OCI-LY1 (cell line): Measurements from ENCODE around the gene PLXNB3.

ENCODE experiments used
- H2AFZ ChIP-seq: fragments of 200-600 bp; sonication (generic), shearing (Covaris generic); 2 replicates; pipeline ENCODE4 v1.6.0; 2014; ENCODE audit warnings: antibody characterized with exemption, mild to moderate bottlenecking, low read length
- H3F3A ChIP-seq: fragments of 200-600 bp; sonication (generic), shearing (Covaris generic); 2 replicates; pipeline ENCODE4 v1.6.0; 2014; ENCODE audit warnings: mild to moderate bottlenecking, antibody characterized with exemption, low read length, moderate library complexity; ENCODE audit not compliant: insufficient read depth
- H3K27ac ChIP-seq: fragments of 200-600 bp; sonication (generic); 2 replicates; pipeline ENCODE4 v1.5.1; 2014; ENCODE audit warnings: low read length, mixed run types, mild to moderate bottlenecking, low read depth; ENCODE audit not compliant: poor library complexity, severe bottlenecking
- H3K27me3 ChIP-seq: fragments of 200-600 bp; sonication (generic); 2 replicates; pipeline ENCODE4 v1.6.0; 2014; ENCODE audit warnings: antibody characterized with exemption, mild to moderate bottlenecking, low read length, moderate library complexity; ENCODE audit not compliant: insufficient read depth
- H3K36me3 ChIP-seq: fragments of 200-600 bp; sonication (generic); 2 replicates; pipeline ENCODE4 v1.6.1; 2014; ENCODE audit warnings: mild to moderate bottlenecking, antibody characterized with exemption, low read length, moderate library complexity, mixed read lengths; ENCODE audit not compliant: insufficient read depth
- H3K4me1 ChIP-seq: fragments of 200-600 bp; sonication (generic); 2 replicates; pipeline ENCODE4 v1.5.1; 2014; ENCODE audit warnings: mild to moderate bottlenecking, low read length, moderate library complexity; ENCODE audit not compliant: insufficient read depth, severe bottlenecking
- H3K4me2 ChIP-seq: fragments of 200-600 bp; sonication (generic), shearing (Covaris generic); 2 replicates; pipeline ENCODE4 v1.6.1; 2014; ENCODE audit warnings: low read length
- H3K4me3 ChIP-seq: fragments of 200-600 bp; sonication (generic); 2 replicates; pipeline ENCODE4 v1.5.1; 2014; ENCODE audit warnings: low read length, low read depth, mild to moderate bottlenecking, mixed read lengths; ENCODE audit not compliant: poor library complexity, severe bottlenecking
- H3K79me2 ChIP-seq: fragments of 200-600 bp; shearing (Covaris generic); 2 replicates; pipeline ENCODE4 v1.6.1; 2016; ENCODE audit warnings: mixed run types, low read length, mixed read lengths; ENCODE audit not compliant: insufficient read depth
- H3K9ac ChIP-seq: fragments of 200-600 bp; sonication (generic), shearing (Covaris generic); 2 replicates; pipeline ENCODE4 v1.6.1; 2014; ENCODE audit warnings: mild to moderate bottlenecking, low read length, mixed read lengths
- H3K9me2 ChIP-seq: fragments of 200-600 bp; sonication (generic), shearing (Covaris generic); 2 replicates; pipeline ENCODE4 v1.6.1; 2014; ENCODE audit warnings: low read depth, mild to moderate bottlenecking, low read length, mixed read lengths
- H3K9me3 ChIP-seq: fragments of 200-600 bp; shearing (Covaris generic); 2 replicates; pipeline ENCODE4 v1.6.1; 2014; ENCODE audit warnings: low read length, mixed read lengths
- H4K20me1 ChIP-seq: fragments of 200-600 bp; sonication (generic), shearing (Covaris generic); 2 replicates; pipeline ENCODE4 v1.6.0; 2016; ENCODE audit warnings: mild to moderate bottlenecking, low read length; ENCODE audit not compliant: insufficient read depth
- EZH2 ChIP-seq: fragments of 200-600 bp; sonication (generic), shearing (Covaris generic); IDR thresholded peaks from 2 replicates; pipeline ENCODE4 v1.8.0; 2017; ENCODE audit warnings: borderline replicate concordance, mixed run types, mild to moderate bottlenecking, antibody characterized with exemption, low read length, moderate library complexity, mixed read lengths
- TF ChIP-seq, protein P1 (sequence below): fragments of 200-600 bp; sonication (generic), shearing (Covaris generic); IDR thresholded peaks from 2 replicates; pipeline ENCODE4 v1.5.1; 2017; ENCODE audit warnings: mild to moderate bottlenecking, antibody characterized with exemption, low read length, moderate library complexity, mixed read lengths

PLXNB3 gene

GRCh38 chrX:153803211-153804099 lies 39.4 kb downstream of the PLXNB3 start:
- H3K4me1 ChIP-seq: no peaks in the 10 kb centered on the region
- no peak overlapping the region for H3K4me2 ChIP-seq
- H4K20me1 ChIP-seq: no peaks in the 10 kb centered on the region
- H3K79me2 ChIP-seq: no peaks in the 10 kb centered on the region
- H3K27me3 ChIP-seq: no peaks in the 10 kb centered on the region
- no peak overlapping the region for H3K9ac ChIP-seq
- no peak overlapping the region for H3K4me3 ChIP-seq
- H3K9me2 ChIP-seq: no peaks in the 10 kb centered on the region
- no peak for TF ChIP-seq EZH2
- TF ChIP-seq, protein P1, sequence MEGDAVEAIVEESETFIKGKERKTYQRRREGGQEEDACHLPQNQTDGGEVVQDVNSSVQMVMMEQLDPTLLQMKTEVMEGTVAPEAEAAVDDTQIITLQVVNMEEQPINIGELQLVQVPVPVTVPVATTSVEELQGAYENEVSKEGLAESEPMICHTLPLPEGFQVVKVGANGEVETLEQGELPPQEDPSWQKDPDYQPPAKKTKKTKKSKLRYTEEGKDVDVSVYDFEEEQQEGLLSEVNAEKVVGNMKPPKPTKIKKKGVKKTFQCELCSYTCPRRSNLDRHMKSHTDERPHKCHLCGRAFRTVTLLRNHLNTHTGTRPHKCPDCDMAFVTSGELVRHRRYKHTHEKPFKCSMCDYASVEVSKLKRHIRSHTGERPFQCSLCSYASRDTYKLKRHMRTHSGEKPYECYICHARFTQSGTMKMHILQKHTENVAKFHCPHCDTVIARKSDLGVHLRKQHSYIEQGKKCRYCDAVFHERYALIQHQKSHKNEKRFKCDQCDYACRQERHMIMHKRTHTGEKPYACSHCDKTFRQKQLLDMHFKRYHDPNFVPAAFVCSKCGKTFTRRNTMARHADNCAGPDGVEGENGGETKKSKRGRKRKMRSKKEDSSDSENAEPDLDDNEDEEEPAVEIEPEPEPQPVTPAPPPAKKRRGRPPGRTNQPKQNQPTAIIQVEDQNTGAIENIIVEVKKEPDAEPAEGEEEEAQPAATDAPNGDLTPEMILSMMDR: no peak
- no peaks in the 10 kb centered on the region for H3K9me3 ChIP-seq
- H3K36me3 ChIP-seq: peaks cover 9% of the 10 kb centered on the region
- no peak overlapping the region for H3K27ac ChIP-seq
- no peaks in the 10 kb centered on the region for H3F3A ChIP-seq
- H2AFZ ChIP-seq: no peak overlapping the region

DNA sequence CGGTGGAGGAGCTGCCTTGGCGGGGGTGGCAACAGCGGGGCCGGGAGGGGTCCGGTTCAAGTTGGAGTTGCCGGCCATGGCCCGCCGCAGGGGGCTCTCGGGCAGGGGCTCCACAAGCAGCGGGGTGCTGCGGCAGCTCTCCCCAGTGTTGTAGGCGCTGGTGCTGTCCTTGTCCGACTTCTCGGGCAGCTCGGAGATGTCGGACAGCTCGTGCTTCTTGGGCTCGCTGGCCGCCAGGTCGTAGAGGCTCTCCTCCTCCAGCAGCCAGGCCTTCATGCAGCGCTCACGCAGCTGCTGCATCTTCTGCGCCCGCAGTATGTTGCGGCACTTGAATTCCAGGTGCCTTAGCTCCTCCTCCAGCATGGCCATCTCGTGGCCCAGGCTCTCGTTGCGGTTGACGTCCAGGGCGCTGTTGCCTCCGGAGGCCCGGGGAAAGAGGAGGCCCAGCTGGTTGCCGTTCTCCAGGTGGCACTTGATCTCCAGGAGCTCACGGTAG lies 40.1 kb downstream of the PLXNB3 start:
- peaks cover 2% of the 10 kb centered on the region; the same call in 1 of the 2 replicates for H3K36me3 ChIP-seq
- no peak overlapping the region for H3K27ac ChIP-seq

DNA sequence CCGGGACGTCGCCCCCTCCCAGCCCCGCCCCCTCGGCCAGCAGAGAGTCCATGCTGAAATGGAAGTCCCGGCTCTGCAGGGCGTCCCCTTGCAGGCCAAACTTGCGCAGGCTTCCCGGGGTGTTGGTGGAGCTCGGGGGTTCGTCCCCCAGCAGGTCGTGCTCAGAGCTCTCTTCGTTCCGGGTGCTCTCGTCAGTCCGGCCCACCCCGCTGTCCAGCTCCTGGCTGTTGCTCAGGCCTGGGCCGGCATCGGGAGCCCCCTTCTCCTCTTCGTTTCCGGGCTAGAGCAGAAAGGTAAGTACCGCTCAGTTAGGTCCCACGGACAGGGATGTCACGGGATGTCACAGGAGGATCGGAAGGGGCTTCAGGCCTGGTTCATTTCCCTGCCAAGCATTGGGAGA lies 40.6 kb downstream of the PLXNB3 start:
- no peak overlapping the region for H3K4me3 ChIP-seq
- H3K4me1 ChIP-seq: no peaks in the 10 kb centered on the region
- H3K27me3 ChIP-seq: no peaks in the 10 kb centered on the region
- H3K9ac ChIP-seq: no peak overlapping the region
- no peaks in the 10 kb centered on the region for H3K79me2 ChIP-seq
- no peaks in the 10 kb centered on the region for H4K20me1 ChIP-seq
- H3K36me3 ChIP-seq: no peaks in the 10 kb centered on the region
- no peak overlapping the region for H2AFZ ChIP-seq
- no peaks in the 10 kb centered on the region for H3K9me3 ChIP-seq
- TF ChIP-seq, protein P1: no peak
- TF ChIP-seq EZH2: no peak
- no peaks in the 10 kb centered on the region for H3F3A ChIP-seq
- H3K4me2 ChIP-seq: no peak overlapping the region
- no peaks in the 10 kb centered on the region for H3K9me2 ChIP-seq
- H3K27ac ChIP-seq: no peak overlapping the region

More for the DNA sequence above, 40.1 kb downstream of the PLXNB3 start:
- H3K9ac ChIP-seq: no peak overlapping the region
- no peaks in the 10 kb centered on the region for H3K79me2 ChIP-seq
- no peaks in the 10 kb centered on the region for H3K4me1 ChIP-seq
- no peak overlapping the region for H3K4me2 ChIP-seq
- H3K27me3 ChIP-seq: no peaks in the 10 kb centered on the region
- H3K9me2 ChIP-seq: no peaks in the 10 kb centered on the region
- no peak overlapping the region for H2AFZ ChIP-seq
- no peaks in the 10 kb centered on the region for H3F3A ChIP-seq
- H4K20me1 ChIP-seq: no peaks in the 10 kb centered on the region
- H3K4me3 ChIP-seq: no peak overlapping the region
- TF ChIP-seq, protein P1: no peak
- no peak for TF ChIP-seq EZH2
- H3K9me3 ChIP-seq: no peaks in the 10 kb centered on the region
